Astrocyte (in vitro differentiated cells and primary cell): ENCODE data around the gene DNASE1L3.

Experiments used
- CTCF ChIP-seq: IDR thresholded peaks from 2 replicates; pipeline ENCODE4 v1.5.1; 2011; ENCODE audit warnings: low read depth, mild to moderate bottlenecking, inconsistent platforms, low read length, moderate library complexity; ENCODE audit not compliant: insufficient read depth
- EZH2 ChIP-seq: IDR thresholded peaks from 2 replicates; pipeline ENCODE4 v1.6.1; 2012; ENCODE audit warnings: mild to moderate bottlenecking, low read length, inconsistent platforms; ENCODE audit not compliant: insufficient read depth

- TF ChIP-seq CTCF (no peak), EZH2 (no peak)
Measured at GRCh38 chr3:58180940-58181587, 29.7 kb downstream of the DNASE1L3 start.
